ENCODE data around the gene TLE3. TPM values are rescaled to one million over a fixed set of nuclear protein-coding genes. Genes with fewer than 3 reads are reported as not detected.

Gene TLE3
- total RNA-seq, 1 experiment from 2014 or later = 98.2 TPM

GRCh38 chr15:69999392-70000085 is 98.2 kb downstream of the TLE3 start:
- Histone ChIP-seq H4K8ac (replicated peaks; ENCODE audit: insufficient read length, low read depth, low read length) (no peak overlapping the region), H2BK20ac (ENCODE audit: low read depth, low read length, poor library complexity, severe bottlenecking) (no peak overlapping the region), H3K27me3 (ENCODE audit: insufficient read depth, low read length) (no peaks in the 10 kb centered on the region), H2AK5ac (ENCODE audit: insufficient read length, low read length) (no peak overlapping the region), H3K14ac (ENCODE audit: insufficient read depth, low read length) (no peak overlapping the region; the same call in 1 of the 2 replicates), H3K23ac (ENCODE audit: insufficient read length, low read depth, low read length) (no peak overlapping the region), H3T11ph (ENCODE audit: low read length) (no peak overlapping the region), H3K79me2 (ENCODE audit: insufficient read depth, low read length) (no peaks in the 10 kb centered on the region), H3K4ac (ENCODE audit: low read depth, low read length) (no peak overlapping the region), H3K56ac (ENCODE audit: insufficient read length, low read depth, low read length) (no peak overlapping the region), H2BK15ac (ENCODE audit: low read depth, low read length) (no peak overlapping the region), H3K18ac (ENCODE audit: insufficient read length, low read depth, low read length) (no peak overlapping the region), H2BK5ac (ENCODE audit: insufficient read length, low read length) (no peak overlapping the region), H3K4me2 (ENCODE audit: insufficient read depth, insufficient read length, low read length) (no peak overlapping the region), H3K27ac (ENCODE audit: insufficient read length, low read depth, low read length) (no peak overlapping the region), H2BK120ac (ENCODE audit: low read depth, low read length, poor library complexity, severe bottlenecking) (no peak overlapping the region), H3K79me1 (ENCODE audit: insufficient read depth, low read depth, low read length, poor library complexity, severe bottlenecking) (no peaks in the 10 kb centered on the region), H3K23me2 (ENCODE audit: insufficient read length, low read depth, low read length, poor library complexity, severe bottlenecking) (no peaks in the 10 kb centered on the region), H3K9me3 (ENCODE audit: control insufficient read depth, low read depth, low read length) (peaks cover 5% of the 10 kb centered on the region), H3K9ac (ENCODE audit: extremely low read depth, insufficient read length, low read length) (no peak overlapping the region), H2AFZ (ENCODE audit: low read length) (no peak overlapping the region), H2BK12ac (ENCODE audit: insufficient read length, low read depth, low read length) (no peak overlapping the region), H4K5ac (ENCODE audit: insufficient read length, low read depth, low read length) (no peak overlapping the region), H4K91ac (ENCODE audit: insufficient read length, low read depth, low read length) (no peak overlapping the region), H3K4me1 (ENCODE audit: insufficient read depth, low read length) (no peaks in the 10 kb centered on the region), H4K20me1 (ENCODE audit: control insufficient read depth, insufficient read depth, insufficient read length) (no peaks in the 10 kb centered on the region)
- Mint-ChIP-seq H3K4me3 (no peak overlapping the region), H3K27ac (peak overlapping the region in 1 of 3 experiments; percentile 15; a peak in 1 of 7 replicates), H3K9me3 (peaks cover 12 to 15% of the 10 kb centered on the region in 2 experiments), H3K36me3 (ENCODE audit: insufficient read depth in 1 of 3, low read depth in 3 of 3) (peaks cover 7 to 12% (median 11%) of the 10 kb centered on the region in 3 experiments), H3K27me3 (ENCODE audit: low read depth) (peaks cover 9% of the 10 kb centered on the region), H3K4me1 (peaks cover 10 to 23% of the 10 kb centered on the region in 2 experiments)
- no peak for TF ChIP-seq CTCF (conservative IDR thresholded peaks at IDR 0.05)
- no peak for DNase-seq
- no CpG with 5 or more reads among the region's 17 CpGs for WGBS (ENCODE audit: extremely low coverage, insufficient read length, low lambda C conversion rate)

All from H9 (cell line).